SK-N-SH (cell line): ENCODE measurements around the gene EIF4E1B. TPM values are rescaled to one million over a fixed set of nuclear protein-coding genes. Genes with fewer than 3 reads are reported as not detected.

Experiments used
- CTCF ChIA-PET: fragments of 300-600, 350-600 bp; formaldehyde crosslinking; extraction: SDS; loops from one replicate; lab custom pipeline; 2021; lab: Yijun Ruan, JAX
- POLR2A ChIA-PET: fragments of 350-600 bp; sonication (Branson Sonifier 250); formaldehyde crosslinking; extraction: SDS; loops from one replicate; lab custom pipeline; 2020; ENCODE audit warnings: antibody characterized with exemption, inconsistent platforms; lab: Yijun Ruan, JAX
- DNase-seq: peaks from one replicate; pipeline ENCODE4 v3.0.0; 2012
- H2AFZ ChIP-seq: fragments of 200-600 bp; sonication (generic); 2 replicates; pipeline ENCODE4 v1.8.1; 2016; ENCODE audit warnings: antibody characterized with exemption, mild to moderate bottlenecking, low read depth
- H3F3A ChIP-seq: fragments of 200-600 bp; sonication (generic); replicated peaks from 2 replicates; pipeline ENCODE3; 2016; ENCODE audit warnings: antibody characterized with exemption, mild to moderate bottlenecking; ENCODE audit not compliant: insufficient read depth
- H3K27ac ChIP-seq, 2 experiments: fragments of 200-500 bp in 1 of 2; fragments of 200-600 bp in 1 of 2; sonication (Bioruptor generic) in 1 of 2; sonication (generic), shearing (Covaris generic) in 1 of 2; 2 replicates each; pipeline versions ENCODE4 v1.5.1 to v1.6.1; 2014 to 2016; ENCODE audit warnings: low read depth in 2 of 2, inconsistent platforms in 1 of 2, low read length in 1 of 2, mild to moderate bottlenecking in 1 of 2, mixed read lengths in 1 of 2
- H3K27me3 ChIP-seq: fragments of 200-600 bp; sonication (generic), shearing (Covaris generic); 2 replicates; pipeline ENCODE4 v1.6.1; 2016; ENCODE audit warnings: mixed run types; ENCODE audit not compliant: insufficient read depth
- H3K36me3 ChIP-seq, 2 experiments: fragments of 200-500 bp in 1 of 2; fragments of 200-600 bp in 1 of 2; sonication (Bioruptor generic) in 1 of 2; sonication (generic) in 1 of 2; replicated peaks in 1 of 2; 2 replicates each; pipeline versions ENCODE3 to v1.5.1; 2014 to 2016; ENCODE audit warnings: low read length in 1 of 2, mild to moderate bottlenecking in 1 of 2; ENCODE audit not compliant: insufficient read depth in 2 of 2, control insufficient read depth in 1 of 2
- H3K4me1 ChIP-seq, 2 experiments: fragments of 200-500 bp in 1 of 2; fragments of 200-600 bp in 1 of 2; sonication (Bioruptor generic) in 1 of 2; sonication (generic), shearing (Covaris generic) in 1 of 2; 2 replicates each; pipeline versions ENCODE4 v1.5.1 to v1.6.1; 2014 to 2016; ENCODE audit warnings: low read depth in 1 of 2, low read length in 1 of 2, mixed run types in 1 of 2; ENCODE audit not compliant: insufficient read depth in 2 of 2, control insufficient read depth in 1 of 2
- H3K4me2 ChIP-seq: fragments of 200-600 bp; sonication (generic), shearing (Covaris generic); 2 replicates; pipeline ENCODE4 v1.6.1; 2017; ENCODE audit warnings: mixed run types
- H3K4me3 ChIP-seq, 2 experiments: fragments of 200-500 bp in 1 of 2; fragments of 200-600 bp in 1 of 2; sonication (Bioruptor generic) in 1 of 2; sonication (generic), shearing (Covaris generic) in 1 of 2; 2 replicates each; pipeline versions ENCODE4 v1.5.1 to v1.8.1; 2014 to 2016; ENCODE audit warnings: low read depth in 2 of 2, inconsistent platforms in 1 of 2, low read length in 1 of 2, mild to moderate bottlenecking in 1 of 2, mixed read lengths in 1 of 2, moderate library complexity in 1 of 2
- H3K79me2 ChIP-seq: fragments of 200-600 bp; sonication (generic); 2 replicates; pipeline ENCODE4 v1.8.1; 2017; ENCODE audit warnings: mild to moderate bottlenecking; ENCODE audit not compliant: insufficient read depth
- H3K9ac ChIP-seq: fragments of 200-600 bp; sonication (generic); 2 replicates; pipeline ENCODE4 v1.6.1; 2017; ENCODE audit warnings: mixed run types
- H3K9me2 ChIP-seq: fragments of 200-600 bp; sonication (generic); 2 replicates; pipeline ENCODE4 v1.6.1; 2017; ENCODE audit warnings: mixed run types
- H3K9me3 ChIP-seq: fragments of 200-600 bp; sonication (generic); 2 replicates; pipeline ENCODE4 v1.6.1; 2017; ENCODE audit warnings: mixed run types, mild to moderate bottlenecking, moderate library complexity
- H4K20me1 ChIP-seq: fragments of 200-600 bp; sonication (generic); 2 replicates; pipeline ENCODE4 v1.6.1; 2017; ENCODE audit warnings: mild to moderate bottlenecking, mixed run types; ENCODE audit not compliant: insufficient read depth
- CTCF ChIP-seq: fragments of 200-600 bp; sonication (generic); IDR thresholded peaks from 2 replicates; pipeline ENCODE4 v1.6.1; 2017; ENCODE audit warnings: antibody characterized with exemption, mild to moderate bottlenecking, moderate library complexity
- ELF1 ChIP-seq: IDR thresholded peaks from 2 replicates; pipeline ENCODE4 v1.4.0; 2012
- FOSL2 ChIP-seq: IDR thresholded peaks from 2 replicates; pipeline ENCODE4 v1.4.0; 2012; ENCODE audit warnings: low read depth, mild to moderate bottlenecking, moderate library complexity, borderline replicate concordance
- FOXJ3 ChIP-seq: sonication (generic); formaldehyde crosslinking; IDR thresholded peaks from 2 replicates; pipeline ENCODE4 v1.5.1; 2020; ENCODE audit warnings: mild to moderate bottlenecking, missing genetic modification reagents
- GABPA ChIP-seq: IDR thresholded peaks from 2 replicates; pipeline ENCODE4 v1.4.0; 2012; ENCODE audit warnings: low read depth, mild to moderate bottlenecking
- GATA2 ChIP-seq: sonication (generic); formaldehyde crosslinking; IDR thresholded peaks from 2 replicates; pipeline ENCODE4 v1.5.0; 2020; ENCODE audit warnings: mild to moderate bottlenecking, missing genetic modification reagents
- MAX ChIP-seq: IDR thresholded peaks from 2 replicates; pipeline ENCODE4 v1.4.0; 2012; ENCODE audit warnings: low read depth
- NRF1 ChIP-seq: IDR thresholded peaks from 2 replicates; pipeline ENCODE4 v1.6.1; 2012; ENCODE audit warnings: low read depth, mild to moderate bottlenecking, low read length
- PBX3 ChIP-seq: IDR thresholded peaks from 2 replicates; pipeline ENCODE4; 2012
- RCOR1 ChIP-seq: fragments of 150-350 bp; IDR thresholded peaks from 2 replicates; pipeline ENCODE4 v1.6.1; 2017; ENCODE audit warnings: antibody characterized with exemption, low read length
- REST ChIP-seq: IDR thresholded peaks from 2 replicates; pipeline ENCODE4 v1.6.1; 2012; ENCODE audit warnings: mild to moderate bottlenecking, low read depth, low read length, moderate library complexity
- RFX5 ChIP-seq: IDR thresholded peaks from 2 replicates; pipeline ENCODE4 v1.6.1; 2012; ENCODE audit warnings: mild to moderate bottlenecking, improper control_type of control experiment, low read length
- SIN3A ChIP-seq: IDR thresholded peaks from 2 replicates; pipeline ENCODE4 v1.6.1; 2012; ENCODE audit warnings: low read depth, mild to moderate bottlenecking, low read length, moderate library complexity, borderline replicate concordance
- TCF12 ChIP-seq: IDR thresholded peaks from 2 replicates; pipeline ENCODE4 v1.4.0; 2012
- TEAD4 ChIP-seq: IDR thresholded peaks from 2 replicates; pipeline ENCODE4 v1.4.0; 2012; ENCODE audit warnings: mild to moderate bottlenecking, borderline replicate concordance; ENCODE audit not compliant: insufficient read depth
- USF2 ChIP-seq: fragments of 150-350 bp; IDR thresholded peaks from 2 replicates; pipeline ENCODE4 v1.6.1; 2017; ENCODE audit warnings: antibody characterized with exemption, low read length, low read depth, borderline replicate concordance
- YY1 ChIP-seq: IDR thresholded peaks from 2 replicates; pipeline ENCODE4 v1.4.0; 2012; ENCODE audit warnings: low read depth, mild to moderate bottlenecking
- WGBS: methylation state at CpG from one replicate; pipeline ENCODE4 v1.1.6; 2017; ENCODE audit warnings: low lambda C conversion rate; 5-methylcytosine and 5-hydroxymethylcytosine counted together
- polyA plus RNA-seq, 3 experiments: library from polyadenylated mRNA; depleted of rRNA; stranded (reverse); fragments of >200 nt; gene quantifications; 2 replicates each; pipeline ENCODE4 v1.2.3, GENCODE V29; 2012

EIF4E1B gene
- polyA plus RNA-seq, 1 of the 3 experiments (the other 2 are of a cell fraction): not detected

DNA sequence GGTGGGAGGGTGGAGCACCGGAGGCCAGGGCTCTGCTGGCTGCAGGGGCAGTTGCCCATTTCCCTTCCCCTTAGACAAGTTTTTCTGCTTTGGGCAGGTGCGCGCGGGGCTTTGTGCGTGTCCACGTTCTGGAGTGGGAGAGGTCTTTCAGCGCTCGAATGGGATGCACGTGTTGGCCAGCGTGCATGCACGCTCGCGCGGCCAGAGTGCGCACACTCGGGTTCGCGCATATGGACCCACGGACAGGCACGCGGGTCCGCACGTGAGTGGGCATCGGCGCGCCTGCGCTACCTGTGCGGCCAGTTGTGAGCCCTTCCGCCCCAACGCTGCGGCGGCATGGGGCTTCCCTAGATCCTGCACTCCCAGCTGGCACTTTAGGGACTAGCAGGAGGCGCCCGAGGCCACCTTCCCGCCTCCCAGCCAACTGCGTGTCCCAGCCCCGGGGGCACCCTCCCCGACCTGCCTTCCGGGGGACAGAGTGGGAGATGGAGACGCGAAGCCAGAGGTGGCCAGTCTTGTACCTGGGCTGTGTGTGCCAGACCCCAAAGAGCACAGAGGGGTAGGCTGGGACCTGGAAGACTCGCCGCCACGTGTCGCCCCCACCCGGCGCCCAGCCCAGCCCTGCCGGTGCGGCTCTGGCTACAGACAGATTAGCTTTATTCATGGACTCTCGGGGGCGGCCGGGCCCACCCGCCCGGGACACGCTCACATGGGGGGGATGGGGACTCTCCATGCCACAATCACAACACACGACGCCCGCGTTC, 10.7 kb upstream of the EIF4E1B start:
- DNase-seq: peak; percentile 65
- Histone ChIP-seq H3F3A (no peaks in the 10 kb centered on the region), H3K27ac (no peak overlapping the region), H3K4me2 (peak overlapping the region; percentile 75), H3K9me3 (no peaks in the 10 kb centered on the region), H3K27me3 (peaks cover 21% of the 10 kb centered on the region), H3K79me2 (no peaks in the 10 kb centered on the region), H3K4me1 (peaks cover 4 to 21% of the 10 kb centered on the region in 2 experiments; a peak in 2 of 4 replicates), H3K9me2 (no peaks in the 10 kb centered on the region), H4K20me1 (no peaks in the 10 kb centered on the region), H3K36me3 (no peaks in the 10 kb centered on the region), H3K9ac (no peak overlapping the region), H3K4me3 (peak overlapping the region; percentile 29 to 57; a peak in 3 of 4 replicates), H2AFZ (no peak overlapping the region)
- POLR2A ChIA-PET: no interaction called here
- CTCF ChIA-PET: interaction anchor here (0.6 to 7.2 kb wide), 9 partner anchors 11 to 204 kb away, joined by 3 to 49 read pairs (median 5); partner anchors contain the start of genes CLTB, EIF4E1B, SNCB and TSPAN17
- 8% methylated on average over 16 of the region's 59 CpGs for WGBS
- no peak for TF ChIP-seq PBX3
- TF ChIP-seq RCOR1: no peak
- no peak for TF ChIP-seq YY1
- no peak for TF ChIP-seq GATA2
- no peak for TF ChIP-seq ELF1
- TF ChIP-seq MAX: peak; percentile 25; the same call in 1 of the 2 replicates
- TF ChIP-seq RFX5: no peak
- TF ChIP-seq NRF1: 0 out of 2 replicates have a peak, but pooled peaks have one; percentile 2
- TF ChIP-seq TEAD4: no peak

DNA sequence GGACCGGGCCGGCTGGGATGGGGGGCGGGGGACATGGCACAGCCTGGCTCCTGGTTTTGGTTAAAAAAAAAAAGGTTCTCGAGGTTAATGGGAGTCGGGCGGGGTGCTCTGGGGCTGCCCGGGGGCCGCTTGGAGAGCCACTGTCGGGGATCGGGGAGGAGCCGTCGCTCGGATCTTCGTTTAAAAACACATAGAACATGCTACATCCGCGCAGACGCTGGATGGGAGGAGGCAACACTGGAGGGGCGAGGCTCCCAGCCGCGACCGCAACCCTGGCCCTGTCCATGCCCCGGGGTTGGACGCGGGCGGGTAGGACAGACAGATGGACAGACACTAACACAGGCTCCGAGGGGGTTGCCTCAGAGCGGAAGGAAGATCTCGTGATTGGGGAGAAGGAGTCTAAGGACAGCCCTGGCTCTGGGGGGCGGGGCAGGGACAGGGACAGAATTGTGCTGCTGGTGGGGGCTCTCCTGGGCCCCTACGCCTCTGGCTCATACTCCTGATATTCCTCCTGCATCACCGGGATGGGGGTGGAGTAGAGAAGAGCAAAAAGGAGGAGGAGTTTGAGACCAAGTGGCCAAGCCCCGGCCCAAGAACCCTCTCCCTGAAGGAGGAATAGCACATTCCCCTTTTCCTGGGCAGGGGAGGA, 10.0 kb upstream of the EIF4E1B start:
- ChIA-PET CTCF (interaction anchor here (0.6 to 7.2 kb wide), 11 partner anchors 10 to 204 kb away, joined by 3 to 49 read pairs (median 5); partner anchors contain the start of genes CLTB, EIF4E1B, FAF2 and SNCB), POLR2A (no interaction called here)
- H3K27ac ChIP-seq: no peak overlapping the region
- peaks cover 21% of the 10 kb centered on the region for H3K27me3 ChIP-seq
- H3K9ac ChIP-seq: no peak overlapping the region
- no peaks in the 10 kb centered on the region for H3K9me3 ChIP-seq
- H3F3A ChIP-seq: no peaks in the 10 kb centered on the region
- no peak overlapping the region for H3K4me2 ChIP-seq
- no peak for DNase-seq
- H2AFZ ChIP-seq: no peak overlapping the region
- no peaks in the 10 kb centered on the region for H4K20me1 ChIP-seq
- H3K36me3 ChIP-seq: no peaks in the 10 kb centered on the region
- no peaks in the 10 kb centered on the region for H3K79me2 ChIP-seq
- peaks cover 4 to 19% of the 10 kb centered on the region in 2 experiments; a peak in 2 of 4 replicates for H3K4me1 ChIP-seq
- H3K4me3 ChIP-seq: no peak overlapping the region
- 55% methylated on average over 31 of the region's 32 CpGs for WGBS
- H3K9me2 ChIP-seq: no peaks in the 10 kb centered on the region
- TF ChIP-seq SIN3A (no peak), GABPA (no peak), TEAD4 (no peak), GATA2 (no peak), USF2 (no peak), FOSL2 (no peak), FOXJ3 (CRISPR knock-in tag) (no peak), TCF12 (no peak), RFX5 (no peak), CTCF (no peak), REST (no peak)
